HepG2 (cell line): ENCODE results near the gene RPS25. TPM values are rescaled to one million over a fixed set of nuclear protein-coding genes. Genes with fewer than 3 reads are reported as not detected.

ENCODE experiments used
- FOXK2 ChIP-seq: fragments of 450-650 bp; IDR thresholded peaks from 2 replicates; pipeline ENCODE4 v1.6.1; 2016
- HDAC6 ChIP-seq: fragments of 200-600 bp; sonication (generic); IDR thresholded peaks from 2 replicates; pipeline ENCODE4 v1.7.0; 2017; ENCODE audit warnings: mild to moderate bottlenecking, antibody characterized with exemption, low read length, low read depth
- JUND ChIP-seq: sonication (generic); formaldehyde crosslinking; IDR thresholded peaks from 2 replicates; pipeline ENCODE4 v1.8.0; 2022; ENCODE audit warnings: mild to moderate bottlenecking, missing genetic modification reagents
- KLF9 ChIP-seq: IDR thresholded peaks from 2 replicates; pipeline ENCODE4 v1.6.1; 2016; ENCODE audit warnings: low read depth
- MIER2 ChIP-seq: IDR thresholded peaks from 2 replicates; pipeline ENCODE4 v1.6.1; 2016; ENCODE audit warnings: missing biosample characterization, missing genetic modification reagents
- RFXANK ChIP-seq: IDR thresholded peaks from 2 replicates; pipeline ENCODE4 v1.6.1; 2016
- RORA ChIP-seq: sonication (generic); formaldehyde crosslinking; IDR thresholded peaks from 2 replicates; pipeline ENCODE4 v1.5.0; 2020; ENCODE audit warnings: mild to moderate bottlenecking, missing genetic modification reagents, moderate library complexity
- SOX6 ChIP-seq, 2 experiments: fragments of 450-650 bp in 1 of 2; sonication (generic) in 1 of 2; formaldehyde crosslinking in 1 of 2; IDR thresholded peaks; 2 replicates each; pipeline versions ENCODE4 v1.4.0 to v1.6.1; 2017 to 2020; ENCODE audit warnings: antibody characterized with exemption in 1 of 2, mild to moderate bottlenecking in 1 of 2, missing genetic modification reagents in 1 of 2
- STAT5B ChIP-seq: sonication (generic); formaldehyde crosslinking; IDR thresholded peaks from 2 replicates; pipeline ENCODE4 v1.4.0; 2020; ENCODE audit warnings: missing genetic modification reagents
- TGIF2 ChIP-seq: IDR thresholded peaks from 2 replicates; pipeline ENCODE4 v1.6.1; 2016; ENCODE audit warnings: control low read depth, missing compliant biosample characterization
- TOPORS ChIP-seq: sonication (generic); formaldehyde crosslinking; IDR thresholded peaks from 2 replicates; pipeline ENCODE4 v1.8.0; 2023; ENCODE audit warnings: mild to moderate bottlenecking, missing genetic modification reagents
- ZFP41 ChIP-seq: sonication (generic); formaldehyde crosslinking; IDR thresholded peaks from 2 replicates; pipeline ENCODE4 v1.4.0; 2020; ENCODE audit warnings: mild to moderate bottlenecking, missing genetic modification reagents, borderline replicate concordance
- ZKSCAN5 ChIP-seq: sonication (generic); formaldehyde crosslinking; IDR thresholded peaks from 2 replicates; pipeline ENCODE4 v1.5.1; 2020; ENCODE audit warnings: mild to moderate bottlenecking, missing genetic modification reagents
- ZMYM3 ChIP-seq: sonication (generic); formaldehyde crosslinking; IDR thresholded peaks from 2 replicates; pipeline ENCODE4 v1.5.1; 2020; ENCODE audit warnings: mild to moderate bottlenecking, missing genetic modification reagents
- ZNF101 ChIP-seq: sonication (generic); formaldehyde crosslinking; IDR thresholded peaks from 2 replicates; pipeline ENCODE4 v1.4.0; 2020; ENCODE audit warnings: mild to moderate bottlenecking, low read depth, missing genetic modification reagents, borderline replicate concordance
- ZNF263 ChIP-seq: sonication (generic); formaldehyde crosslinking; IDR thresholded peaks from 2 replicates; pipeline ENCODE4 v1.4.0; 2020; ENCODE audit warnings: missing genetic modification reagents
- polyA plus RNA-seq, 8 experiments: library from polyadenylated mRNA; depleted of rRNA in 3 of 8; stranded (reverse) in 7 of 8; unstranded in 1 of 8; fragments of >200 nt; fragmentation: Illumina TruSeq in 4 of 8; extraction: Trizol in 4 of 8; gene quantifications; 2 replicates each; pipeline versions ENCODE4 v1.2.1 to v1.2.3, GENCODE V29; 2011 to 2016; ENCODE audit warnings: low read depth in 4 of 8, missing spikeins in 1 of 8, mixed read lengths in 1 of 8; ENCODE audit not compliant: insufficient read depth in 1 of 8
- total RNA-seq, 5 experiments: library from RNA; depleted of rRNA; stranded (reverse); fragments of >200 nt; fragmentation: Illumina TruSeq; extraction: Trizol; gene quantifications; 2 replicates each; pipeline ENCODE4 v1.2.3, GENCODE V29; 2016; ENCODE audit warnings: low read depth in 1 of 5
- TF ChIP-seq, protein P1 (sequence below): sonication (generic); formaldehyde crosslinking; IDR thresholded peaks from 2 replicates; pipeline ENCODE4 v1.4.0; 2020; ENCODE audit warnings: missing genetic modification reagents, borderline replicate concordance
- TF ChIP-seq, protein P2 (sequence below): sonication (generic); formaldehyde crosslinking; IDR thresholded peaks from 2 replicates; pipeline ENCODE4 v1.4.0; 2020; ENCODE audit warnings: low read depth, mild to moderate bottlenecking, missing genetic modification reagents
- TF ChIP-seq, protein P3 (sequence below): sonication (generic); formaldehyde crosslinking; conservative IDR thresholded peaks from 2 replicates; pipeline ENCODE4 v1.4.0; 2020; ENCODE audit warnings: mild to moderate bottlenecking, missing genetic modification reagents, moderate library complexity
- TF ChIP-seq, protein P4 (sequence below): sonication (generic); formaldehyde crosslinking; IDR thresholded peaks from 2 replicates; pipeline ENCODE4 v1.5.1; 2020; ENCODE audit warnings: missing genetic modification reagents, mild to moderate bottlenecking, borderline replicate concordance

The RPS25 gene
- total and polyA plus RNA-seq, 2 of the 13 experiments (the other 11 are each of a cell fraction or from before 2014, with no cell fraction given): 839 to 1,415 TPM

DNA sequence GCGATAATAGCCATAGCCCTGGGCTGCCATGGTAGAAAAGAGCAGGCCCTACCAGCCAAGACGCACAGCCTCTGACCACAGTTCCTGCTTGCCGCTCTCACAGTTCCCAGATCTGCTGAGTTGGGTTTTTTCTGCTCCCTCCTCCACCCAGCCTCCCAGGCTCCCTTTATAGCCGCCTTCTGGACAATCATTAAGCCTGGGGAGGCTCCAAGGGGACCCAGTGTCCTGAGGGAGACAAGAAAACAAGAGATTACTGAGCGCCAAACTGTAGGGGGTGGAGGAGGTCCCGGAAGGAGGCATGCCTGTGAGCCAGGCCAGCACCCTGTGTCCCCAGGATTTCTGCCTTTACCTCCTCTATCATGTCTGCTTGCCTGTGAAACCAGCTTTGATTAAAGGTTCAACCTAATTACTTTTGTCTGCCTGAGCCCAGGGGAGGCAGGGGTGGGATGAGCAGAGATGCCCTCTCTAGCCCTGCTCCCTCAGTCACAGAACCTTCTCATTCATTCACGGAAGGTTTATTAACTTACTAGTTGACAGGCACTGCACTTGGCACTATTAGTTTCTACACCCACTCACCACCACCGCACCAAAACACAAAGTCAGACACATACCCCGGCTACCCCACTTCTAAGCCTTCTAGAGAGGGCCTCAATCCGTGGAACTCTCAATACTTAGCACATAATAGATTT lies 11.3 kb upstream of the RPS25 start (continued):
- TF ChIP-seq, protein P1, sequence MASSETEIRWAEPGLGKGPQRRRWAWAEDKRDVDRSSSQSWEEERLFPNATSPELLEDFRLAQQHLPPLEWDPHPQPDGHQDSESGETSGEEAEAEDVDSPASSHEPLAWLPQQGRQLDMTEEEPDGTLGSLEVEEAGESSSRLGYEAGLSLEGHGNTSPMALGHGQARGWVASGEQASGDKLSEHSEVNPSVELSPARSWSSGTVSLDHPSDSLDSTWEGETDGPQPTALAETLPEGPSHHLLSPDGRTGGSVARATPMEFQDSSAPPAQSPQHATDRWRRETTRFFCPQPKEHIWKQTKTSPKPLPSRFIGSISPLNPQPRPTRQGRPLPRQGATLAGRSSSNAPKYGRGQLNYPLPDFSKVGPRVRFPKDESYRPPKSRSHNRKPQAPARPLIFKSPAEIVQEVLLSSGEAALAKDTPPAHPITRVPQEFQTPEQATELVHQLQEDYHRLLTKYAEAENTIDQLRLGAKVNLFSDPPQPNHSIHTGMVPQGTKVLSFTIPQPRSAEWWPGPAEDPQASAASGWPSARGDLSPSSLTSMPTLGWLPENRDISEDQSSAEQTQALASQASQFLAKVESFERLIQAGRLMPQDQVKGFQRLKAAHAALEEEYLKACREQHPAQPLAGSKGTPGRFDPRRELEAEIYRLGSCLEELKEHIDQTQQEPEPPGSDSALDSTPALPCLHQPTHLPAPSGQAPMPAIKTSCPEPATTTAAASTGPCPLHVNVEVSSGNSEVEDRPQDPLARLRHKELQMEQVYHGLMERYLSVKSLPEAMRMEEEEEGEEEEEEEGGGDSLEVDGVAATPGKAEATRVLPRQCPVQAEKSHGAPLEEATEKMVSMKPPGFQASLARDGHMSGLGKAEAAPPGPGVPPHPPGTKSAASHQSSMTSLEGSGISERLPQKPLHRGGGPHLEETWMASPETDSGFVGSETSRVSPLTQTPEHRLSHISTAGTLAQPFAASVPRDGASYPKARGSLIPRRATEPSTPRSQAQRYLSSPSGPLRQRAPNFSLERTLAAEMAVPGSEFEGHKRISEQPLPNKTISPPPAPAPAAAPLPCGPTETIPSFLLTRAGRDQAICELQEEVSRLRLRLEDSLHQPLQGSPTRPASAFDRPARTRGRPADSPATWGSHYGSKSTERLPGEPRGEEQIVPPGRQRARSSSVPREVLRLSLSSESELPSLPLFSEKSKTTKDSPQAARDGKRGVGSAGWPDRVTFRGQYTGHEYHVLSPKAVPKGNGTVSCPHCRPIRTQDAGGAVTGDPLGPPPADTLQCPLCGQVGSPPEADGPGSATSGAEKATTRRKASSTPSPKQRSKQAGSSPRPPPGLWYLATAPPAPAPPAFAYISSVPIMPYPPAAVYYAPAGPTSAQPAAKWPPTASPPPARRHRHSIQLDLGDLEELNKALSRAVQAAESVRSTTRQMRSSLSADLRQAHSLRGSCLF (CRISPR knock-in tag): no peak
- TF ChIP-seq SOX6 (IDR thresholded peaks at IDR 0.05): no peak
- TF ChIP-seq SOX6 (CRISPR knock-in tag; IDR thresholded peaks at IDR 0.05): peak; percentile 37; the same call in 1 of the 2 replicates
- TF ChIP-seq, protein P2, sequence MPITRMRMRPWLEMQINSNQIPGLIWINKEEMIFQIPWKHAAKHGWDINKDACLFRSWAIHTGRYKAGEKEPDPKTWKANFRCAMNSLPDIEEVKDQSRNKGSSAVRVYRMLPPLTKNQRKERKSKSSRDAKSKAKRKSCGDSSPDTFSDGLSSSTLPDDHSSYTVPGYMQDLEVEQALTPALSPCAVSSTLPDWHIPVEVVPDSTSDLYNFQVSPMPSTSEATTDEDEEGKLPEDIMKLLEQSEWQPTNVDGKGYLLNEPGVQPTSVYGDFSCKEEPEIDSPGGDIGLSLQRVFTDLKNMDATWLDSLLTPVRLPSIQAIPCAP: no peak
- TF ChIP-seq MIER2: no peak
- TF ChIP-seq, protein P3, sequence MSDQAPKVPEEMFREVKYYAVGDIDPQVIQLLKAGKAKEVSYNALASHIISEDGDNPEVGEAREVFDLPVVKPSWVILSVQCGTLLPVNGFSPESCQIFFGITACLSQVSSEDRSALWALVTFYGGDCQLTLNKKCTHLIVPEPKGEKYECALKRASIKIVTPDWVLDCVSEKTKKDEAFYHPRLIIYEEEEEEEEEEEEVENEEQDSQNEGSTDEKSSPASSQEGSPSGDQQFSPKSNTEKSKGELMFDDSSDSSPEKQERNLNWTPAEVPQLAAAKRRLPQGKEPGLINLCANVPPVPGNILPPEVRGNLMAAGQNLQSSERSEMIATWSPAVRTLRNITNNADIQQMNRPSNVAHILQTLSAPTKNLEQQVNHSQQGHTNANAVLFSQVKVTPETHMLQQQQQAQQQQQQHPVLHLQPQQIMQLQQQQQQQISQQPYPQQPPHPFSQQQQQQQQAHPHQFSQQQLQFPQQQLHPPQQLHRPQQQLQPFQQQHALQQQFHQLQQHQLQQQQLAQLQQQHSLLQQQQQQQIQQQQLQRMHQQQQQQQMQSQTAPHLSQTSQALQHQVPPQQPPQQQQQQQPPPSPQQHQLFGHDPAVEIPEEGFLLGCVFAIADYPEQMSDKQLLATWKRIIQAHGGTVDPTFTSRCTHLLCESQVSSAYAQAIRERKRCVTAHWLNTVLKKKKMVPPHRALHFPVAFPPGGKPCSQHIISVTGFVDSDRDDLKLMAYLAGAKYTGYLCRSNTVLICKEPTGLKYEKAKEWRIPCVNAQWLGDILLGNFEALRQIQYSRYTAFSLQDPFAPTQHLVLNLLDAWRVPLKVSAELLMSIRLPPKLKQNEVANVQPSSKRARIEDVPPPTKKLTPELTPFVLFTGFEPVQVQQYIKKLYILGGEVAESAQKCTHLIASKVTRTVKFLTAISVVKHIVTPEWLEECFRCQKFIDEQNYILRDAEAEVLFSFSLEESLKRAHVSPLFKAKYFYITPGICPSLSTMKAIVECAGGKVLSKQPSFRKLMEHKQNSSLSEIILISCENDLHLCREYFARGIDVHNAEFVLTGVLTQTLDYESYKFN (CRISPR knock-in tag): peak; percentile 87
- TF ChIP-seq ZFP41 (CRISPR knock-in tag): no peak
- TF ChIP-seq TGIF2 (CRISPR knock-in tag): 0 out of 2 replicates have a peak, but pooled peaks have one; percentile 13
- no peak for TF ChIP-seq RFXANK (CRISPR knock-in tag)
- peak; percentile 91 for TF ChIP-seq ZNF263 (CRISPR knock-in tag)
- TF ChIP-seq, protein P4, sequence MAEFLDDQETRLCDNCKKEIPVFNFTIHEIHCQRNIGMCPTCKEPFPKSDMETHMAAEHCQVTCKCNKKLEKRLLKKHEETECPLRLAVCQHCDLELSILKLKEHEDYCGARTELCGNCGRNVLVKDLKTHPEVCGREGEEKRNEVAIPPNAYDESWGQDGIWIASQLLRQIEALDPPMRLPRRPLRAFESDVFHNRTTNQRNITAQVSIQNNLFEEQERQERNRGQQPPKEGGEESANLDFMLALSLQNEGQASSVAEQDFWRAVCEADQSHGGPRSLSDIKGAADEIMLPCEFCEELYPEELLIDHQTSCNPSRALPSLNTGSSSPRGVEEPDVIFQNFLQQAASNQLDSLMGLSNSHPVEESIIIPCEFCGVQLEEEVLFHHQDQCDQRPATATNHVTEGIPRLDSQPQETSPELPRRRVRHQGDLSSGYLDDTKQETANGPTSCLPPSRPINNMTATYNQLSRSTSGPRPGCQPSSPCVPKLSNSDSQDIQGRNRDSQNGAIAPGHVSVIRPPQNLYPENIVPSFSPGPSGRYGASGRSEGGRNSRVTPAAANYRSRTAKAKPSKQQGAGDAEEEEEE (CRISPR knock-in tag): no peak
- TF ChIP-seq TOPORS (CRISPR knock-in tag): no peak
- no peak for TF ChIP-seq KLF9 (CRISPR knock-in tag)
- no peak for TF ChIP-seq JUND (CRISPR knock-in tag)
- TF ChIP-seq ZNF101 (CRISPR knock-in tag): no peak
- no peak for TF ChIP-seq RORA (CRISPR knock-in tag)
- no peak for TF ChIP-seq ZKSCAN5 (CRISPR knock-in tag)
- no peak for TF ChIP-seq FOXK2
- TF ChIP-seq HDAC6: no peak
- TF ChIP-seq STAT5B: no peak
- TF ChIP-seq ZMYM3 (CRISPR knock-in tag): 0 out of 2 replicates have a peak, but pooled peaks have one; percentile 6
